ENCODE measurements around the gene HERC4. TPM values are rescaled to one million over a fixed set of nuclear protein-coding genes. Genes with fewer than 3 reads are reported as not detected.
"Not testable (repeated sequence)": the region's sequence is repeated elsewhere in the genome, so short reads cannot be mapped to it uniquely, and the experiment has no call there.

HERC4 gene
- total and polyA plus RNA-seq, 7 donors: 8.8 to 29.4 (median 18.0) TPM

DNA sequence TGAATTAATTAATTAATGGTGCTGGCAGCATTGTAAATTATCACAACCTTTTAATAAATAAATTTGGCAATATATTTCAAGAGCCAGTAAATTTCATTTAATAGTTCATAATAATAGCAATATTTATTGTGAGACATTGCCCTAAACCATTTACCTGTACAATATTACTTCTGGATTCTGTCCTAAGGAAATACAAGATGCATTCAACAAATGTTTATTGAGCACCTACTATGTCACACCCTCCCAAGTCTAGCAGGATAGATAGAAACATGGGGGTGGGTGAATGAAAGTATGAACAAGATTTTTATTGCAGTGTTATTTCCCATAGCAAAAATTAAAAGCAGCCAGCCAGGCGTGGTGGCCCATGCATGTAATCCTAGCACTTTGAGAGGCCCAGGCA is 4.4 kb upstream of the HERC4 start:
- TF ChIP-seq, protein P1, sequence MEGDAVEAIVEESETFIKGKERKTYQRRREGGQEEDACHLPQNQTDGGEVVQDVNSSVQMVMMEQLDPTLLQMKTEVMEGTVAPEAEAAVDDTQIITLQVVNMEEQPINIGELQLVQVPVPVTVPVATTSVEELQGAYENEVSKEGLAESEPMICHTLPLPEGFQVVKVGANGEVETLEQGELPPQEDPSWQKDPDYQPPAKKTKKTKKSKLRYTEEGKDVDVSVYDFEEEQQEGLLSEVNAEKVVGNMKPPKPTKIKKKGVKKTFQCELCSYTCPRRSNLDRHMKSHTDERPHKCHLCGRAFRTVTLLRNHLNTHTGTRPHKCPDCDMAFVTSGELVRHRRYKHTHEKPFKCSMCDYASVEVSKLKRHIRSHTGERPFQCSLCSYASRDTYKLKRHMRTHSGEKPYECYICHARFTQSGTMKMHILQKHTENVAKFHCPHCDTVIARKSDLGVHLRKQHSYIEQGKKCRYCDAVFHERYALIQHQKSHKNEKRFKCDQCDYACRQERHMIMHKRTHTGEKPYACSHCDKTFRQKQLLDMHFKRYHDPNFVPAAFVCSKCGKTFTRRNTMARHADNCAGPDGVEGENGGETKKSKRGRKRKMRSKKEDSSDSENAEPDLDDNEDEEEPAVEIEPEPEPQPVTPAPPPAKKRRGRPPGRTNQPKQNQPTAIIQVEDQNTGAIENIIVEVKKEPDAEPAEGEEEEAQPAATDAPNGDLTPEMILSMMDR (IDR thresholded peaks at IDR 0.05): no peak
- no peaks in the 10 kb centered on the region for H3K27me3 ChIP-seq (ENCODE audit: insufficient read depth in 3 of 3, low read length in 2 of 3)

DNA sequence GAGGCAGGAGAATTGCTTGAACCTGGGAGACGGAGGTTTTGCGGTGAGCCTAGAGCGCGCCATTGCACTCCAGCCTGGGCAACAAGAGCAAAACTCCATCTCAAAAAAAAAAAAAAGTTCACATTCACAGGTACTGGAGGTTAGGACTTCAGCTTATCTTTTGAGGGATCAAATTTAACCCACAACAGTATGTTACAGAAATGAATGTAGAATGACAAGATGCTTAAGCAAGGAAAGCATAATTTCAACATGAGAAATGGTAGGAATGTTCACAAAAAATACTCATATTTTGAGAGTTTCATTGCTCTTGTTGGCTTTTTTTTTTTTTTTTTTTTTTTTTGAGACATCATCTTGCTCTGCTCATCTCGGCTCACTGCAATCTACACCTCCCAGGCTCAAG is 1.9 kb upstream of the HERC4 start:
- TF ChIP-seq, protein P1 (IDR thresholded peaks at IDR 0.05): no peak
- ATAC-seq: no peak
- no peaks in the 10 kb centered on the region for H3K27me3 ChIP-seq (ENCODE audit: insufficient read depth in 3 of 3, low read length in 2 of 3)
- no peak overlapping the region for H3K4me3 ChIP-seq
- no peak overlapping the region for H3K27ac ChIP-seq
- intact Hi-C loops (cut with DNase I): loop anchor here (10.0 kb wide), 1 partner anchor 258 kb away; the partner anchor contains the start of genes HNRNPH3 (in 2 of the 2) and PBLD (in 2 of the 2)
- H3K4me1 ChIP-seq: peaks cover 17% of the 10 kb centered on the region
- H3K36me3 ChIP-seq (ENCODE audit: insufficient read depth in 1 of 2, low read depth in 1 of 2): no peaks in the 10 kb centered on the region
- DNase-seq: no peak
- WGBS, 3 donors: 91 to 98% (median 96%) methylated on average over 5 of the region's 5 CpGs
- H3K9me3 ChIP-seq: no peaks in the 10 kb centered on the region

More for the DNA sequence above, 4.4 kb upstream of the HERC4 start:
- no peaks in the 10 kb centered on the region for H3K9me3 ChIP-seq
- no peaks in the 10 kb centered on the region for H3K36me3 ChIP-seq (ENCODE audit: insufficient read depth in 1 of 2, low read depth in 1 of 2)
- ATAC-seq (no peak), DNase-seq (no peak)
- 96 to 100% (median 96%) methylated on average over 1 of the region's 1 CpG for WGBS, 3 donors
- no peak overlapping the region for H3K4me3 ChIP-seq
- intact Hi-C loops (cut with DNase I): loop anchor here (10.0 kb wide), 1 partner anchor 255 kb away; the partner anchor contains the start of genes HNRNPH3 (in 2 of the 2) and PBLD (in 2 of the 2)
- peaks cover 11% of the 10 kb centered on the region for H3K4me1 ChIP-seq
- no peak overlapping the region for H3K27ac ChIP-seq

DNA sequence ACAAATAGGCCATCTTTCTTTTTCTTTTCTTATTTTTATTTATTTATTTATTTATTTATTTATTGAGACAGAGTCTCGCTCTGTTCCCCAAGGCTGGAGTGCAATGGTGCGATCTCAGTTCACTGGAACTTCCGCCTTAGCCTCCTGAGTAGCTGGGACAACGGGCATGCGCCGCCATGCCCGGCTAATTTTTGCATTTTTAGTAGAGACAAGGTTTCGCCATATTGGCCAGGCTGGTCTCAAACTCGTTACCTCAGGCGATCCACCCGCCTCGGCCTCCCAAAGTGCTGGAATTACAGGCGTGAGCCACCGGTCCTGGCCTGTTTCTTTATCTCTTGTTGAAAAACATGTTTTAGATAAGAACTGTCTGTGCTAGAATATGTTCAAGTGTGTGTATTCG is 998 bp upstream of the HERC4 start:
- H3K36me3 ChIP-seq (ENCODE audit: insufficient read depth in 1 of 2, low read depth in 1 of 2); H3K4me3 ChIP-seq; ATAC-seq; H3K27ac ChIP-seq; H3K9me3 ChIP-seq; DNase-seq; H3K27me3 ChIP-seq (ENCODE audit: insufficient read depth in 3 of 3, low read length in 2 of 3): not testable (repeated sequence)
- intact Hi-C loops (cut with DNase I): loop anchor here (10.0 kb wide), 1 partner anchor 259 kb away; the partner anchor contains the start of genes HNRNPH3 (in 2 of the 2) and PBLD (in 2 of the 2)
- H3K4me1 ChIP-seq: peaks cover 27% of the 10 kb centered on the region
- WGBS, 3 donors: 98% methylated on average over 15 of the region's 15 CpGs

DNA sequence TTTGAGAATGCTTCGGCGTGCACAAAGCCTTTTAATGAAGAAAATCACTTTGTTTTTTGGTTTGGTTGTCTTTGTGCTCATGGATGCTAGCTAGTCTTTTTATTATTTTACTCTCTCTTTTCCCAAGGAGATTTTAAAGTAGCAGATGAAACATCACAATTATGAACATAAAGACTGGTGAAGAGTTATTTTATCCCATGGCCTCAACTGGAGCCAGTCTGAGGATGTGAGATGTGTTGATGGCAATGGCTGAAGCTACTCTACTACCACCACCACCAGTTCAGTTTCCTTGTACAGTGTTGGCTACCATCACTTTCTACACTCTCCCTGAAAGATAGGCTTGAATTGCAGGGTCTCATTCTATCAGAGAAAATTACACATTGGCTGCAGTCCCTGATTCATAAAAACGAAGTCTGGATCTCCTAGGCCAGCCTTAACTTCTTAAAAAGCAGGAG is 494 bp upstream of the HERC4 start:
- intact Hi-C loops (cut with DNase I): loop anchor here (10.0 kb wide), 1 partner anchor 259 kb away; the partner anchor contains the start of genes HNRNPH3 (in 2 of the 2) and PBLD (in 2 of the 2)
- H3K36me3 ChIP-seq (ENCODE audit: insufficient read depth in 1 of 2, low read depth in 1 of 2): no peaks in the 10 kb centered on the region
- ATAC-seq: no peak
- peak overlapping the region; percentile 57 for H3K4me3 ChIP-seq
- 30 to 32% (median 32%) methylated on average over 3 of the region's 3 CpGs for WGBS, 3 donors
- H3K4me1 ChIP-seq: peaks cover 32% of the 10 kb centered on the region
- TF ChIP-seq, protein P1 (IDR thresholded peaks at IDR 0.05): no peak
- H3K27ac ChIP-seq: peak overlapping the region; percentile 99
- no peaks in the 10 kb centered on the region for H3K27me3 ChIP-seq (ENCODE audit: insufficient read depth in 3 of 3, low read length in 2 of 3)
- DNase-seq: no peak
- H3K9me3 ChIP-seq: no peaks in the 10 kb centered on the region

DNA sequence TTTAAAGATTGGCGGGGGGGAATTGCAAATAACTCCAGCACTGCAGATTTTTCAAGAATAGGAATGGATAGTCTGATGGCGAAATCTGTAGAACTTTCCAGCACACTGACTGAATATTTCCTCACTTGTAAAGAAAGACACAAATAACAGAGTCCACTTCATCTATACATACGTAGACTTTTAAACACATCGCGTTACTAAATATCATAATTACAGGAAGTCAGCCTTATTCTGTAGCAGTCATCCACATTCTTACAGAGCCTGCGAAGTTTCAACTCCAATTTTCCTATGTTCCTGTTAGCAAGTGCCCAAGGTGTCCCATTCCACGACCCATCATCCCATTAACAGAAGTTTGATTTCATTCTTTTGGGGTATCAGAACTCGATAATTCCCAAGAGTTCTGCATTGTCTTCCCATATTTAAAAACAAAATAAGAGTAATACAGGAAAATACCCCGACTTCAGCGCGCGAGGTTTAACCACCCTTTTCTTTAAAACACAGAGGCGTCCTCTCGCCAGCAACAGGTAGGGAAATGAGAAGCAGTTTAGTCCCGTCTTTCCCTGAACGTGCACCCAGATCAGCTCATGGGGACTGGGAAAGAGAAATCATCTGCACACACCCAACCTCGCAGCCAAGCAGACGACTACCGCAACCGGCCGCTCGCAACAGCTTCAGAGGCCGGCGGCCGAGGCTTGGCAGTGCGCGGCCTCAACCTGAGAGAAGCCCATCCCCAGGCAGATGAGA is 880 bp downstream of the HERC4 start:
- Histone ChIP-seq H3K27ac (peak overlapping the region; percentile 99), H3K4me1 (peaks cover 34% of the 10 kb centered on the region), H3K27me3 (ENCODE audit: insufficient read depth in 3 of 3, low read length in 2 of 3) (no peaks in the 10 kb centered on the region), H3K9me3 (no peaks in the 10 kb centered on the region), H3K36me3 (ENCODE audit: insufficient read depth in 1 of 2, low read depth in 1 of 2) (peaks cover 0 to 13% of the 10 kb centered on the region in 2 donors), H3K4me3 (peak overlapping the region; percentile 88)
- 1% methylated on average over 27 of the region's 27 CpGs for WGBS, 3 donors
- TF ChIP-seq, protein P1 (IDR thresholded peaks at IDR 0.05): no peak
- intact Hi-C loops (cut with DNase I): loop anchor here (5.0 to 10.0 kb wide), 2 partner anchors 187 to 261 kb away; partner anchors contain the start of genes HNRNPH3 (in 2 of the 2) and PBLD (in 2 of the 2)
- DNase-seq: no peak
- peak in 2 of 4 donors; percentile 60 to 74 for ATAC-seq

Data from psoas muscle (tissue), 8 donors.